ENCODE results near the gene CABP1. TPM values are rescaled to one million over a fixed set of nuclear protein-coding genes. Genes with fewer than 3 reads are reported as not detected.

Gene CABP1
- total RNA-seq, 1 experiment from 2014 or later, result not detected

- no TSS peak for BruUV-seq (replicated peaks)
- peak overlapping the region in 1 of 2 experiments; percentile 23; a peak in 2 of 4 replicates for H3K4me3 ChIP-seq (ENCODE audit: low read depth in 2 of 2, low read length in 2 of 2)
- intact Hi-C loops (cut with micrococcal nuclease; ENCODE audit: unreplicated experiment) (loop anchor here (5.0 kb wide), 1 partner anchor 63 kb away; the partner anchor contains the start of gene UNC119B), in situ Hi-C loops (cut with HindIII; ENCODE audit: low pct_unique_long_range_greater_than_20kb, low sequenced_read_pairs) (no loop called here)
- TF ChIP-seq TCF7L2 (IDR thresholded peaks at IDR 0.05; ENCODE audit: low read depth, low read length) (no peak), CTCF (IDR thresholded peaks at IDR 0.05) (no peak; the same call in none of the 2 replicates), REST (IDR thresholded peaks at IDR 0.05; ENCODE audit: insufficient read depth in 1 of 2, low read depth in 2 of 2, low read length in 1 of 2) (no peak), POLR2AphosphoS5 (IDR thresholded peaks at IDR 0.05; ENCODE audit: low read depth, low read length) (no peak), SIN3A (IDR thresholded peaks at IDR 0.05; ENCODE audit: borderline replicate concordance, insufficient read depth, low read depth, low read length) (no peak)
- no peaks in the 10 kb centered on the region for H3K9me3 ChIP-seq (ENCODE audit: control insufficient read depth, insufficient read depth, low read depth, low read length)
- no peak overlapping the region for H3K27ac ChIP-seq (ENCODE audit: low read length)
- DNase-seq (ENCODE audit: low read depth, low spot score), result no peak
- ATAC-seq, result no peak
- CTCF ChIA-PET, result interaction anchor here (0.5 to 2.0 kb wide), 17 partner anchors 7 to 408 kb away, joined by 3 to 23 read pairs (median 3); partner anchors contain the start of genes MLEC and POP5
- POLR2A ChIA-PET, result interaction anchor here (0.6 kb wide), 3 partner anchors 61 to 672 kb away, joined by 3 to 8 read pairs (median 4); no protein-coding TSS in a partner anchor
- peaks cover 4% of the 10 kb centered on the region for H3K27me3 ChIP-seq (ENCODE audit: control insufficient read depth, insufficient read depth, low read length)
- peaks cover 8% of the 10 kb centered on the region for H3K4me1 ChIP-seq (ENCODE audit: control insufficient read depth, insufficient read depth, low read length)
- no peaks in the 10 kb centered on the region for H3K36me3 ChIP-seq (ENCODE audit: control insufficient read depth, insufficient read depth, low read length)
Measured at GRCh38 chr12:120649442-120650232, 9.2 kb downstream of the CABP1 start.

- TF ChIP-seq CTCF (IDR thresholded peaks at IDR 0.05) (no peak), POLR2AphosphoS5 (IDR thresholded peaks at IDR 0.05; ENCODE audit: low read depth, low read length) (no peak), REST (IDR thresholded peaks at IDR 0.05; ENCODE audit: insufficient read depth in 1 of 2, low read depth in 2 of 2, low read length in 1 of 2) (no peak), SIN3A (IDR thresholded peaks at IDR 0.05; ENCODE audit: borderline replicate concordance, insufficient read depth, low read depth, low read length) (no peak), TCF7L2 (IDR thresholded peaks at IDR 0.05; ENCODE audit: low read depth, low read length) (no peak)
- Histone ChIP-seq H3K27me3 (ENCODE audit: control insufficient read depth, insufficient read depth, low read length) (peaks cover 4% of the 10 kb centered on the region), H3K36me3 (ENCODE audit: control insufficient read depth, insufficient read depth, low read length) (no peaks in the 10 kb centered on the region), H3K27ac (ENCODE audit: low read length) (no peak overlapping the region), H3K9me3 (ENCODE audit: control insufficient read depth, insufficient read depth, low read depth, low read length) (no peaks in the 10 kb centered on the region), H3K4me3 (ENCODE audit: low read depth in 2 of 2, low read length in 2 of 2) (no peak overlapping the region), H3K4me1 (ENCODE audit: control insufficient read depth, insufficient read depth, low read length) (peaks cover 8% of the 10 kb centered on the region)
- ChIA-PET CTCF (interaction anchor here (0.7 to 2.0 kb wide), 2 partner anchors 14 to 68 kb away, joined by 4 to 23 read pairs; partner anchors contain the start of gene POP5), POLR2A (no interaction called here)
- intact Hi-C loops (cut with micrococcal nuclease; ENCODE audit: unreplicated experiment), result no loop called here
- no TSS peak for BruUV-seq (replicated peaks)
- no peak for DNase-seq (ENCODE audit: low read depth, low spot score)
- no peak for ATAC-seq
- in situ Hi-C loops (cut with HindIII; ENCODE audit: low pct_unique_long_range_greater_than_20kb, low sequenced_read_pairs), result no loop called here
Measured at GRCh38 chr12:120650233-120650690, 9.8 kb downstream of the CABP1 start.

Measured in Panc1 (cell line).